ENCODE data around the gene CYB561A3. TPM values are rescaled to one million over a fixed set of nuclear protein-coding genes. Genes with fewer than 3 reads are reported as not detected.

Gene CYB561A3
- total RNA-seq, 2 donors from 2014 or later = 17.3 to 22.8 TPM

DNA sequence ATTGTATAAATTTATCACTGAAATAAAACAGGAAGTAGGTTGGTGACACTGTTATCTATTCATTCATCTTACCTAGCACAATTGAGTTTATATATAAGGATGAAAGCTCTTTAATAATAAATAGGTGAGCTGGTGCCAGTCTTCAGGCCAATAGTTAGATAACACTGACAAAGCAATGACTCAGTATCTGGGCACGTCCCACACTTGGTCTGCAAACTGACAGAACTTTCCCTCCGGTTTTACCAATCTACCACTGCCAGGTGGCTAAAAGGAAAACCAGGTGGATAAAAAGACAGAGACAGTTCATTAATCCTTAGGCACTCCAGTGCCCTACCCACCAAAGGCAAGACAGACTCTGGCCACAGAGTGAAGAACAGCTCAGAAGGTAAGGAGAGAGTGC is 46.4 kb downstream of the CYB561A3 start:
- Mint-ChIP-seq H3K4me3 (no peak overlapping the region), H3K27me3 (ENCODE audit: insufficient read depth) (no peaks in the 10 kb centered on the region), H3K36me3 (ENCODE audit: low read depth) (peaks cover 71% of the 10 kb centered on the region), H3K4me1 (no peaks in the 10 kb centered on the region), H3K9me3 (no peaks in the 10 kb centered on the region), H3K27ac (no peak overlapping the region)
- no peak overlapping the region for H3K27ac ChIP-seq (ENCODE audit: low read depth, low read length)
- TF ChIP-seq, protein P1, sequence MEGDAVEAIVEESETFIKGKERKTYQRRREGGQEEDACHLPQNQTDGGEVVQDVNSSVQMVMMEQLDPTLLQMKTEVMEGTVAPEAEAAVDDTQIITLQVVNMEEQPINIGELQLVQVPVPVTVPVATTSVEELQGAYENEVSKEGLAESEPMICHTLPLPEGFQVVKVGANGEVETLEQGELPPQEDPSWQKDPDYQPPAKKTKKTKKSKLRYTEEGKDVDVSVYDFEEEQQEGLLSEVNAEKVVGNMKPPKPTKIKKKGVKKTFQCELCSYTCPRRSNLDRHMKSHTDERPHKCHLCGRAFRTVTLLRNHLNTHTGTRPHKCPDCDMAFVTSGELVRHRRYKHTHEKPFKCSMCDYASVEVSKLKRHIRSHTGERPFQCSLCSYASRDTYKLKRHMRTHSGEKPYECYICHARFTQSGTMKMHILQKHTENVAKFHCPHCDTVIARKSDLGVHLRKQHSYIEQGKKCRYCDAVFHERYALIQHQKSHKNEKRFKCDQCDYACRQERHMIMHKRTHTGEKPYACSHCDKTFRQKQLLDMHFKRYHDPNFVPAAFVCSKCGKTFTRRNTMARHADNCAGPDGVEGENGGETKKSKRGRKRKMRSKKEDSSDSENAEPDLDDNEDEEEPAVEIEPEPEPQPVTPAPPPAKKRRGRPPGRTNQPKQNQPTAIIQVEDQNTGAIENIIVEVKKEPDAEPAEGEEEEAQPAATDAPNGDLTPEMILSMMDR (conservative IDR thresholded peaks at IDR 0.05) = no peak
- peaks cover 88% of the 10 kb centered on the region for H3K36me3 ChIP-seq (ENCODE audit: control insufficient read depth, insufficient read depth, low read length)
- WGBS, 2 experiments (ENCODE audit: insufficient coverage in 1 of 2, insufficient read length in 1 of 2) = 92 to 97% methylated on average over 2 of the region's 2 CpGs
- DNase-seq = no peak
- no peak overlapping the region for H3K4me3 ChIP-seq (ENCODE audit: low read length)
- no peak overlapping the region for H3K9ac ChIP-seq (ENCODE audit: extremely low read depth, low read length, poor library complexity, severe bottlenecking)
- no peaks in the 10 kb centered on the region for H3K4me1 ChIP-seq (ENCODE audit: control insufficient read depth, insufficient read depth, low read length)
- no peaks in the 10 kb centered on the region for H3K9me3 ChIP-seq (ENCODE audit: control insufficient read depth, low read length)
- H3K27me3 ChIP-seq (ENCODE audit: control insufficient read depth, insufficient read depth, low read length, poor library complexity, severe bottlenecking) = no peaks in the 10 kb centered on the region

DNA sequence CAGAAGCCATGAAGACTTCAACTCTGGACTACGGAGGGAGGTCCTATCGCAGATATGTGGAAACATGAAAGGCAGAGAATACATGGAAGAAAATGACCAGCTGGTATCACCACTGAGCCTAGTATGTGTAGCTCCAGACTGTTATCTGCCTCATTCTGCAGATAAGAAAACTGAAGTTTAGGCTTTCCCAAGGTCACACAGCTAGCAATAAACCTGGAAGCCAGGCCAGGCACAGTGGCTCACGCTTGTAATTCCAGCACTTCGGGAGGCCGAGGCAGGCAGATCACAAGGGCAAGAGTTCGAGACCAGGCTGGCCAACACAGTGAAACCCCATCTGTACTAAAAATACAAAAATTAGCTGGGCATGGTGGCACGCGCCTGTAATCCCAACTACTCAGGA is 50.9 kb downstream of the CYB561A3 start:
- no peaks in the 10 kb centered on the region for H3K4me1 ChIP-seq (ENCODE audit: control insufficient read depth, insufficient read depth, low read length)
- Mint-ChIP-seq H3K36me3 (ENCODE audit: low read depth) (peaks cover 38% of the 10 kb centered on the region), H3K9me3 (no peaks in the 10 kb centered on the region), H3K4me3 (no peak overlapping the region), H3K27ac (no peak overlapping the region), H3K27me3 (ENCODE audit: insufficient read depth) (no peaks in the 10 kb centered on the region), H3K4me1 (no peaks in the 10 kb centered on the region)
- H3K27ac ChIP-seq (ENCODE audit: low read depth, low read length) = no peak overlapping the region
- WGBS, 2 experiments (ENCODE audit: insufficient coverage in 1 of 2, insufficient read length in 1 of 2) = 96 to 98% methylated on average over 6 to 8 of the region's 8 CpGs
- TF ChIP-seq, protein P1 (conservative IDR thresholded peaks at IDR 0.05) = no peak
- no peak overlapping the region for H3K4me3 ChIP-seq (ENCODE audit: low read length)
- no peaks in the 10 kb centered on the region for H3K27me3 ChIP-seq (ENCODE audit: control insufficient read depth, insufficient read depth, low read length, poor library complexity, severe bottlenecking)
- no peak for DNase-seq
- no peak overlapping the region for H3K9ac ChIP-seq (ENCODE audit: extremely low read depth, low read length, poor library complexity, severe bottlenecking)
- H3K9me3 ChIP-seq (ENCODE audit: control insufficient read depth, low read length) = no peaks in the 10 kb centered on the region
- H3K36me3 ChIP-seq (ENCODE audit: control insufficient read depth, insufficient read depth, low read length) = peaks cover 97% of the 10 kb centered on the region

DNA sequence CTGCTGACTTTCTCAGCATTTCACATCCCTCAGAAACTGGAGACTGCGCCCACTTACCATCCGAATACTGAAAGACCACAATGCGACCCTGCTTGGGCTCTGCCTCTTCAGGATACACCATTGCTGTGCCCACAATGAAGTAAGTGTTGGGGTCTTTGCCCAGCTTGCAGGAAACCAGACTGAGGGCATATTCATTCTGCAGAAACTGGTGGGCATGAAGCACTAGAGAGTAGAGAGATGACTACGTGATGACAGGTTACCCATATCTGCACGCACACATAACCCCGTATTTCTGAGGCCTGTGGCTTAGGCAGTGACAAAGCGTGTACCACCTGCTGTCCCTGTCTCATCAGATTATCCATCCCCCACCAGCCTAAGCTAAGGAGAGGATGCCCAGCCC is 51.9 kb downstream of the CYB561A3 start:
- H3K4me3 ChIP-seq (ENCODE audit: low read length) = no peak overlapping the region
- DNase-seq = no peak
- H3K36me3 ChIP-seq (ENCODE audit: control insufficient read depth, insufficient read depth, low read length) = peaks cover 98% of the 10 kb centered on the region
- H3K4me1 ChIP-seq (ENCODE audit: control insufficient read depth, insufficient read depth, low read length) = no peaks in the 10 kb centered on the region
- H3K9me3 ChIP-seq (ENCODE audit: control insufficient read depth, low read length) = no peaks in the 10 kb centered on the region
- Mint-ChIP-seq H3K4me3 (no peak overlapping the region), H3K4me1 (no peaks in the 10 kb centered on the region), H3K27ac (no peak overlapping the region), H3K36me3 (ENCODE audit: low read depth) (peaks cover 38% of the 10 kb centered on the region), H3K27me3 (ENCODE audit: insufficient read depth) (no peaks in the 10 kb centered on the region), H3K9me3 (no peaks in the 10 kb centered on the region)
- no peaks in the 10 kb centered on the region for H3K27me3 ChIP-seq (ENCODE audit: control insufficient read depth, insufficient read depth, low read length, poor library complexity, severe bottlenecking)
- TF ChIP-seq, protein P1 (conservative IDR thresholded peaks at IDR 0.05) = no peak
- WGBS, 2 experiments (ENCODE audit: insufficient coverage in 1 of 2, insufficient read length in 1 of 2) = 92 to 95% methylated on average over 6 to 7 of the region's 7 CpGs
- no peak overlapping the region for H3K27ac ChIP-seq (ENCODE audit: low read depth, low read length)
- H3K9ac ChIP-seq (ENCODE audit: extremely low read depth, low read length, poor library complexity, severe bottlenecking) = no peak overlapping the region
